ELF-1 (cell line): ENCODE data around the gene CXCL5.
"Not testable (repeated sequence)": the region's sequence is repeated elsewhere in the genome, so short reads cannot be mapped to it uniquely, and the experiment has no call there.

ENCODE experiments used
- DNase-seq: peaks from one replicate; pipeline ENCODE4 v3.0.0-alpha.2; 2016; ENCODE audit warnings: low read depth, low spot score

The CXCL5 gene

GRCh38 chr4:74015126-74015780 is 16.8 kb upstream of the CXCL5 start:
- DNase-seq, result no peak

- DNase-seq, result no peak
These were observed 15.9 kb upstream of the CXCL5 start for GRCh38 chr4:74014332-74014731.

- DNase-seq, result no peak
These were observed 14.8 kb upstream of the CXCL5 start for GRCh38 chr4:74013264-74013663.

GRCh38 chr4:74012130-74012529 is 13.7 kb upstream of the CXCL5 start:
- DNase-seq, result no peak

- DNase-seq, result no peak
These were observed 10.8 kb upstream of the CXCL5 start for GRCh38 chr4:74009307-74009706.

- DNase-seq, result no peak
These were observed 7.6 kb upstream of the CXCL5 start for GRCh38 chr4:74006009-74006476.

GRCh38 chr4:74005528-74005927 is 7.1 kb upstream of the CXCL5 start:
- DNase-seq, result no peak

- no peak for DNase-seq
These were observed 6.2 kb upstream of the CXCL5 start for GRCh38 chr4:74004668-74005067.

GRCh38 chr4:74000301-74000700 is 1.8 kb upstream of the CXCL5 start:
- DNase-seq, result no peak

GRCh38 chr4:73992050-73992449 is 6.4 kb downstream of the CXCL5 start:
- no peak for DNase-seq

GRCh38 chr4:73991742-73992000 is 6.8 kb downstream of the CXCL5 start:
- no peak for DNase-seq

GRCh38 chr4:73990988-73991741 is 7.3 kb downstream of the CXCL5 start:
- no peak for DNase-seq

- DNase-seq, result no peak
These were observed 8.5 kb downstream of the CXCL5 start for GRCh38 chr4:73989928-73990327.

- DNase-seq, result no peak
These were observed 9.4 kb downstream of the CXCL5 start for GRCh38 chr4:73989031-73989430.

GRCh38 chr4:73988061-73988460 is 10.4 kb downstream of the CXCL5 start, which contains the start of gene PPBP:
TSS of gene PPBP (minus strand) at chr4:73988190. CDS start at chr4:73988103, 87 bp downstream.
- DNase-seq, result no peak

GRCh38 chr4:73985528-73985852 is 13.0 kb downstream of the CXCL5 start:
- DNase-seq, result no peak

GRCh38 chr4:73984736-73985527 is 13.5 kb downstream of the CXCL5 start:
- no peak for DNase-seq

GRCh38 chr4:73981175-73981574 is 17.3 kb downstream of the CXCL5 start:
- not testable (repeated sequence) for DNase-seq

GRCh38 chr4:73979407-73979957 is 19.0 kb downstream of the CXCL5 start:
- DNase-seq, result no peak

GRCh38 chr4:73978886-73979285 is 19.6 kb downstream of the CXCL5 start:
- no peak for DNase-seq

- DNase-seq, result no peak
These were observed 21.8 kb downstream of the CXCL5 start for GRCh38 chr4:73976716-73977115.

- DNase-seq, result no peak
These were observed 22.3 kb downstream of the CXCL5 start for GRCh38 chr4:73976217-73976616.
